Measurements from ENCODE around the gene SH2B3.
"Not testable (repeated sequence)": the region's sequence is repeated elsewhere in the genome, so short reads cannot be mapped to it uniquely, and the experiment has no call there.

The SH2B3 gene

GRCh38 chr12:111457577-111457976 lies 51.9 kb downstream of the SH2B3 start:
- Histone ChIP-seq H3F3A (ENCODE audit: low read depth) (no peaks in the 10 kb centered on the region), H3K9ac (ENCODE audit: low read depth, low read length, poor library complexity, severe bottlenecking) (no peak overlapping the region), H3K4me2 (ENCODE audit: low read depth, low read length, poor library complexity, severe bottlenecking) (no peak overlapping the region), H3K4me1 (ENCODE audit: insufficient read depth, low read length, poor library complexity, severe bottlenecking) (no peaks in the 10 kb centered on the region), H3K79me2 (ENCODE audit: insufficient read depth, low read length) (no peaks in the 10 kb centered on the region), H3K9me3 (ENCODE audit: insufficient read depth, low read depth, low read length) (no peaks in the 10 kb centered on the region), H3K27me3 (ENCODE audit: insufficient read depth, low read length, poor library complexity, severe bottlenecking) (no peaks in the 10 kb centered on the region), H3K9me2 (replicated peaks; ENCODE audit: low read depth, low read length) (no peaks in the 10 kb centered on the region), H3K36me3 (ENCODE audit: insufficient read depth, low read length) (peaks cover 59% of the 10 kb centered on the region; the same call in 1 of the 2 replicates), H4K20me1 (ENCODE audit: insufficient read depth, low read length, poor library complexity, severe bottlenecking) (no peaks in the 10 kb centered on the region), H2AFZ (ENCODE audit: low read length) (no peak overlapping the region), H3K4me3 (ENCODE audit: low read length, poor library complexity, severe bottlenecking) (no peak overlapping the region)
- no peak for TF ChIP-seq EZH2phosphoT487 (IDR thresholded peaks at IDR 0.05; ENCODE audit: borderline replicate concordance)
- no peak for TF ChIP-seq CTCF (conservative IDR thresholded peaks at IDR 0.05; ENCODE audit: low read length)

- H3K4me2 ChIP-seq (ENCODE audit: low read depth, low read length, poor library complexity, severe bottlenecking), result no peak overlapping the region
- no peaks in the 10 kb centered on the region for H3K9me2 ChIP-seq (replicated peaks; ENCODE audit: low read depth, low read length)
- TF ChIP-seq EZH2phosphoT487 (IDR thresholded peaks at IDR 0.05; ENCODE audit: borderline replicate concordance) (no peak), CTCF (conservative IDR thresholded peaks at IDR 0.05; ENCODE audit: low read length) (no peak)
- no peaks in the 10 kb centered on the region for H3K4me1 ChIP-seq (ENCODE audit: insufficient read depth, low read length, poor library complexity, severe bottlenecking)
- H2AFZ ChIP-seq (ENCODE audit: low read length), result no peak overlapping the region
- no peak overlapping the region for H3K4me3 ChIP-seq (ENCODE audit: low read length, poor library complexity, severe bottlenecking)
- no peaks in the 10 kb centered on the region for H3K79me2 ChIP-seq (ENCODE audit: insufficient read depth, low read length)
- no peaks in the 10 kb centered on the region for H3K27me3 ChIP-seq (ENCODE audit: insufficient read depth, low read length, poor library complexity, severe bottlenecking)
- H3K36me3 ChIP-seq (ENCODE audit: insufficient read depth, low read length), result peaks cover 51% of the 10 kb centered on the region; the same call in 1 of the 2 replicates
- H3K9me3 ChIP-seq (ENCODE audit: insufficient read depth, low read depth, low read length), result no peaks in the 10 kb centered on the region
- no peaks in the 10 kb centered on the region for H4K20me1 ChIP-seq (ENCODE audit: insufficient read depth, low read length, poor library complexity, severe bottlenecking)
- no peak overlapping the region for H3K9ac ChIP-seq (ENCODE audit: low read depth, low read length, poor library complexity, severe bottlenecking)
- no peaks in the 10 kb centered on the region for H3F3A ChIP-seq (ENCODE audit: low read depth)
Measured at GRCh38 chr12:111458546-111459172, 52.9 kb downstream of the SH2B3 start.

DNA sequence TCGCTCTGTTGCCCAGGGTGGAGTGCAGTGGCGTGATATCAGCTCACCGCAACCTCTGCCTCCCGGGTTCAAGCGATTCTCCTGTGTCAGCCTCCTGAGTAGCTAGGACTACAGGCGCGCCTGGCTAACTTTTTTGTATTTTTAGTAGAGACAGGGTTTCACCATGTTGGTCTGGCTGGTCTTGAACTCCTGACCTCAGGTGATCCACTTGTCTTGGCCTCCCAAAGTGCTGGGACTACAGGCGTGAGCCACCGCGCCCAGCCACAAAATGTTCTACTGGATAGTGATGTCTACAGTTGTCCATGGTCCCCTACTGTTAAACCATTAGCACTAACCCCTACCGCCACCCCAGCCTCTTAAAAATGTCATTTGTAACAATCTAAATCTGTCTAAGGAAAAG lies 54.4 kb downstream of the SH2B3 start:
- not testable (repeated sequence) for H3K27me3 ChIP-seq (ENCODE audit: insufficient read depth, low read length, poor library complexity, severe bottlenecking); H3K4me1 ChIP-seq (ENCODE audit: insufficient read depth, low read length, poor library complexity, severe bottlenecking); H2AFZ ChIP-seq (ENCODE audit: low read length); H3K79me2 ChIP-seq (ENCODE audit: insufficient read depth, low read length); H3K9ac ChIP-seq (ENCODE audit: low read depth, low read length, poor library complexity, severe bottlenecking); H3F3A ChIP-seq (ENCODE audit: low read depth); H3K4me2 ChIP-seq (ENCODE audit: low read depth, low read length, poor library complexity, severe bottlenecking); H3K4me3 ChIP-seq (ENCODE audit: low read length, poor library complexity, severe bottlenecking); H4K20me1 ChIP-seq (ENCODE audit: insufficient read depth, low read length, poor library complexity, severe bottlenecking); H3K9me3 ChIP-seq (ENCODE audit: insufficient read depth, low read depth, low read length); H3K9me2 ChIP-seq (replicated peaks; ENCODE audit: low read depth, low read length)
- H3K36me3 ChIP-seq (ENCODE audit: insufficient read depth, low read length), result peaks cover 44% of the 10 kb centered on the region; the same call in 1 of the 2 replicates

- Histone ChIP-seq H3K9me2 (replicated peaks; ENCODE audit: low read depth, low read length) (no peaks in the 10 kb centered on the region), H3K9ac (ENCODE audit: low read depth, low read length, poor library complexity, severe bottlenecking) (no peak overlapping the region), H3K4me3 (ENCODE audit: low read length, poor library complexity, severe bottlenecking) (no peak overlapping the region), H3K9me3 (ENCODE audit: insufficient read depth, low read depth, low read length) (no peaks in the 10 kb centered on the region), H4K20me1 (ENCODE audit: insufficient read depth, low read length, poor library complexity, severe bottlenecking) (no peaks in the 10 kb centered on the region), H3F3A (ENCODE audit: low read depth) (no peaks in the 10 kb centered on the region), H3K79me2 (ENCODE audit: insufficient read depth, low read length) (no peaks in the 10 kb centered on the region), H3K36me3 (ENCODE audit: insufficient read depth, low read length) (peaks cover 27% of the 10 kb centered on the region; the same call in 1 of the 2 replicates), H3K4me1 (ENCODE audit: insufficient read depth, low read length, poor library complexity, severe bottlenecking) (no peaks in the 10 kb centered on the region), H2AFZ (ENCODE audit: low read length) (no peak overlapping the region), H3K27me3 (ENCODE audit: insufficient read depth, low read length, poor library complexity, severe bottlenecking) (no peaks in the 10 kb centered on the region), H3K4me2 (ENCODE audit: low read depth, low read length, poor library complexity, severe bottlenecking) (no peak overlapping the region)
- TF ChIP-seq CTCF (conservative IDR thresholded peaks at IDR 0.05; ENCODE audit: low read length) (no peak), EZH2phosphoT487 (IDR thresholded peaks at IDR 0.05; ENCODE audit: borderline replicate concordance) (no peak)
Measured at GRCh38 chr12:111462210-111462769, 56.6 kb downstream of the SH2B3 start.
